H1 (cell line): ENCODE measurements around the gene TTC28. TPM values are rescaled to one million over a fixed set of nuclear protein-coding genes. Genes with fewer than 3 reads are reported as not detected.

ENCODE experiments used
- CTCF ChIA-PET: fragments of 300-600 bp; sonication (Branson Sonifier 250); formaldehyde crosslinking; loops from one replicate; lab custom pipeline; 2021; ENCODE audit not compliant: partially characterized antibody; lab: Charles Lee
- POLR2A ChIA-PET: fragments of 300-600 bp; sonication (Branson Sonifier 250); formaldehyde crosslinking; loops from one replicate; lab custom pipeline; 2021; ENCODE audit warnings: inconsistent platforms; ENCODE audit not compliant: partially characterized antibody; lab: Charles Lee
- DNase-seq, 2 experiments: peaks; one replicate each; pipeline versions ENCODE4 v3.0.0 to v3.0.0-alpha.2; 2010 to 2022; ENCODE audit warnings: low spot score in 2 of 2, low read depth in 1 of 2, mixed read lengths in 1 of 2
- FAIRE-seq: peaks from 2 replicates; lab custom pipeline; 2011; peaks lifted over from hg19 to GRCh38; lab: Jason Lieb, UNC
- H2AFZ ChIP-seq: 2 replicates; pipeline ENCODE4 v1.8.1; 2012; ENCODE audit warnings: low read length, inconsistent platforms
- H2AK5ac ChIP-seq: 2 replicates; pipeline ENCODE4 v1.6.1; 2013; ENCODE audit warnings: low read depth, low read length
- H2BK120ac ChIP-seq: replicated peaks from 2 replicates; pipeline ENCODE3; 2013; ENCODE audit warnings: low read depth, low read length, inconsistent platforms
- H2BK12ac ChIP-seq: 2 replicates; pipeline ENCODE4 v1.6.1; 2013; ENCODE audit warnings: low read depth, low read length
- H2BK15ac ChIP-seq: 2 replicates; pipeline ENCODE4 v1.6.1; 2013; ENCODE audit warnings: low read length
- H2BK20ac ChIP-seq: 2 replicates; pipeline ENCODE4 v1.6.1; 2013; ENCODE audit warnings: low read length
- H2BK5ac ChIP-seq: 2 replicates; pipeline ENCODE4 v1.6.1; 2013; ENCODE audit warnings: low read depth, low read length
- H3K14ac ChIP-seq: 2 replicates; pipeline ENCODE4 v1.6.1; 2013; ENCODE audit warnings: inconsistent platforms; ENCODE audit not compliant: insufficient read length
- H3K18ac ChIP-seq: 2 replicates; pipeline ENCODE4 v1.6.1; 2013; ENCODE audit warnings: low read length; ENCODE audit errors: extremely low read depth
- H3K23ac ChIP-seq: 2 replicates; pipeline ENCODE4 v1.6.1; 2013; ENCODE audit warnings: inconsistent platforms; ENCODE audit not compliant: insufficient read length
- H3K23me2 ChIP-seq: 2 replicates; pipeline ENCODE4 v1.6.1; 2013; ENCODE audit warnings: low read depth, low read length
- H3K27ac ChIP-seq: 2 replicates; pipeline ENCODE4 v1.6.1; 2011; ENCODE audit warnings: low read depth, low read length, inconsistent platforms
- H3K27me3 ChIP-seq, 4 experiments: replicated peaks in 1 of 4; 1 replicate in 1 of 4; 2 replicates in 3 of 4; pipeline versions ENCODE4 v1.6.1 to v1.8.1; 2011 to 2013; ENCODE audit warnings: low read length in 3 of 4, mild to moderate bottlenecking in 3 of 4, inconsistent platforms in 2 of 4, mixed read lengths in 2 of 4, moderate library complexity in 1 of 4; ENCODE audit not compliant: control insufficient read depth in 3 of 4, insufficient read depth in 3 of 4; ENCODE audit errors: extremely low read depth in 1 of 4
- H3K36me3 ChIP-seq, 4 experiments: 2 replicates each; pipeline versions ENCODE4 v1.6.1 to v1.8.1; 2011 to 2013; ENCODE audit warnings: mild to moderate bottlenecking in 4 of 4, low read length in 3 of 4, moderate library complexity in 2 of 4, control low read depth in 1 of 4, inconsistent platforms in 1 of 4; ENCODE audit not compliant: insufficient read depth in 4 of 4, control insufficient read depth in 2 of 4
- H3K4ac ChIP-seq: replicated peaks from 2 replicates; pipeline ENCODE3; 2013; ENCODE audit warnings: low read length, low read depth, mixed read lengths, inconsistent platforms; ENCODE audit not compliant: insufficient read length
- H3K4me1 ChIP-seq, 4 experiments: replicated peaks in 1 of 4; 1 replicate in 1 of 4; 2 replicates in 3 of 4; pipeline versions ENCODE4 v1.6.1 to v1.8.1; 2011 to 2013; ENCODE audit warnings: low read length in 3 of 4, inconsistent platforms in 2 of 4, mixed read lengths in 1 of 4; ENCODE audit not compliant: insufficient read depth in 4 of 4, control insufficient read depth in 3 of 4
- H3K4me2 ChIP-seq, 2 experiments: 2 replicates each; pipeline versions ENCODE4 v1.6.1 to v1.8.1; 2011 to 2013; ENCODE audit warnings: low read depth in 2 of 2, low read length in 2 of 2, control low read depth in 1 of 2, inconsistent platforms in 1 of 2, mild to moderate bottlenecking in 1 of 2; ENCODE audit not compliant: insufficient read depth in 1 of 2
- H3K4me3 ChIP-seq, 4 experiments: fragments of 200-600, 300-600 bp in 1 of 4; sonication (generic), shearing (Covaris generic), sonication (Bioruptor Twin) in 1 of 4; 2 replicates each; pipeline versions ENCODE4 v1.5.1 to v1.8.1; 2011 to 2016; ENCODE audit warnings: low read length in 4 of 4, low read depth in 3 of 4, control low read depth in 2 of 4, inconsistent platforms in 2 of 4, mild to moderate bottlenecking in 2 of 4, mixed read lengths in 1 of 4, moderate library complexity in 1 of 4; ENCODE audit not compliant: insufficient read depth in 2 of 4; ENCODE audit errors: extremely low read depth in 1 of 4
- H3K56ac ChIP-seq: replicated peaks from 2 replicates; pipeline ENCODE3; 2013; ENCODE audit warnings: low read depth, mild to moderate bottlenecking, mixed read lengths, low read length, inconsistent platforms; ENCODE audit not compliant: insufficient read length
- H3K79me1 ChIP-seq: 2 replicates; pipeline ENCODE4 v1.6.1; 2013; ENCODE audit warnings: low read depth, low read length, control low read depth
- H3K79me2 ChIP-seq, 2 experiments: 2 replicates each; pipeline versions ENCODE4 v1.6.1 to v1.8.1; 2012 to 2013; ENCODE audit warnings: low read length in 2 of 2, mild to moderate bottlenecking in 2 of 2, inconsistent platforms in 1 of 2; ENCODE audit not compliant: insufficient read depth in 2 of 2, control insufficient read depth in 1 of 2
- H3K9ac ChIP-seq, 4 experiments: replicated peaks in 1 of 4; 1 replicate in 1 of 4; 2 replicates in 3 of 4; pipeline versions ENCODE4 v1.6.1 to v1.8.1; 2011 to 2013; ENCODE audit warnings: low read depth in 3 of 4, low read length in 3 of 4, control low read depth in 2 of 4, mild to moderate bottlenecking in 2 of 4, moderate library complexity in 2 of 4, inconsistent platforms in 1 of 4; ENCODE audit errors: extremely low read depth in 1 of 4
- H3K9me3 ChIP-seq, 2 experiments: 2 replicates each; pipeline versions ENCODE4 v1.6.1 to v1.8.1; 2012 to 2013; ENCODE audit warnings: mild to moderate bottlenecking in 2 of 2, moderate library complexity in 2 of 2, control low read depth in 1 of 2, inconsistent platforms in 1 of 2, low read depth in 1 of 2, low read length in 1 of 2, mixed read lengths in 1 of 2; ENCODE audit not compliant: insufficient read depth in 2 of 2
- H4K20me1 ChIP-seq, 2 experiments: replicated peaks in 1 of 2; 2 replicates each; pipeline versions ENCODE3 to v1.8.1; 2011 to 2013; ENCODE audit warnings: inconsistent platforms in 2 of 2, low read length in 2 of 2, mild to moderate bottlenecking in 1 of 2; ENCODE audit not compliant: insufficient read depth in 2 of 2, control insufficient read depth in 1 of 2
- H4K5ac ChIP-seq: 2 replicates; pipeline ENCODE4 v1.6.1; 2013; ENCODE audit warnings: low read length, low read depth, mixed read lengths, inconsistent platforms; ENCODE audit not compliant: insufficient read length
- H4K8ac ChIP-seq: 2 replicates; pipeline ENCODE4 v1.8.0; 2013; ENCODE audit warnings: mild to moderate bottlenecking, moderate library complexity, low read length, inconsistent platforms; ENCODE audit not compliant: insufficient read depth; ENCODE audit errors: extremely low read depth
- H4K91ac ChIP-seq: replicated peaks from 2 replicates; pipeline ENCODE3; 2013; ENCODE audit warnings: low read length, mixed read lengths, inconsistent platforms; ENCODE audit not compliant: insufficient read length
- BACH1 ChIP-seq: IDR thresholded peaks from 2 replicates; pipeline ENCODE4 v1.6.1; 2012; ENCODE audit warnings: low read length, improper control_type of control experiment
- CEBPB ChIP-seq: IDR thresholded peaks from 2 replicates; pipeline ENCODE4 v1.6.1; 2012; ENCODE audit warnings: low read depth, low read length
- EP300 ChIP-seq, 2 experiments: IDR thresholded peaks; 1 replicate in 1 of 2; 2 replicates in 1 of 2; pipeline ENCODE4 v1.6.1; 2011 to 2012; ENCODE audit warnings: low read depth in 2 of 2, low read length in 2 of 2, mild to moderate bottlenecking in 2 of 2, borderline replicate concordance in 1 of 2, inconsistent platforms in 1 of 2, moderate library complexity in 1 of 2
- EZH2 ChIP-seq: fragments of 200-600 bp; sonication (generic); IDR thresholded peaks from 2 replicates; pipeline ENCODE4 v1.7.1; 2012; ENCODE audit warnings: low read depth, mild to moderate bottlenecking, moderate library complexity, low read length, inconsistent platforms; ENCODE audit not compliant: severe bottlenecking
- JUN ChIP-seq: IDR thresholded peaks from 2 replicates; pipeline ENCODE4 v1.6.1; 2011; ENCODE audit warnings: low read depth, mild to moderate bottlenecking, improper control_type of control experiment, low read length
- KDM4A ChIP-seq: IDR thresholded peaks from one replicate; pipeline ENCODE4 v1.7.1; 2012; ENCODE audit warnings: low read depth, mild to moderate bottlenecking, moderate library complexity, low read length, inconsistent platforms; ENCODE audit not compliant: severe bottlenecking
- KDM5A ChIP-seq: fragments of 200-600 bp; IDR thresholded peaks from 2 replicates; pipeline ENCODE4 v1.7.1; 2012; ENCODE audit warnings: mild to moderate bottlenecking, low read length, inconsistent platforms, mixed read lengths
- NANOG ChIP-seq: IDR thresholded peaks from 2 replicates; pipeline ENCODE4 v1.6.1; 2011; ENCODE audit warnings: low read length, low read depth, mild to moderate bottlenecking, inconsistent platforms; ENCODE audit not compliant: insufficient read depth, poor library complexity, severe bottlenecking
- POLR2AphosphoS5 ChIP-seq: IDR thresholded peaks from 2 replicates; pipeline ENCODE4 v1.6.1; 2011; ENCODE audit warnings: low read depth, low read length
- RFX5 ChIP-seq: IDR thresholded peaks from 2 replicates; pipeline ENCODE4 v1.6.1; 2011; ENCODE audit warnings: low read depth, low read length, improper control_type of control experiment, borderline replicate concordance
- SIRT6 ChIP-seq: IDR thresholded peaks from one replicate; pipeline ENCODE4 v1.7.1; 2012; ENCODE audit warnings: low read length, inconsistent platforms
- SIX5 ChIP-seq: IDR thresholded peaks from 2 replicates; pipeline ENCODE4 v1.6.1; 2011; ENCODE audit warnings: mild to moderate bottlenecking, low read depth, low read length
- WGBS, 2 experiments: shearing (Covaris generic) in 1 of 2; methylation state at CpG; one replicate each; pipeline versions ENCODE4 v1.1.6 to v1.1.7; 2013 to 2015; ENCODE audit warnings: low lambda C conversion rate in 2 of 2, mixed read lengths in 2 of 2, inconsistent platforms in 1 of 2, low coverage in 1 of 2, missing lambda C conversion rate in 1 of 2; ENCODE audit not compliant: insufficient replicate concordance in 2 of 2, insufficient coverage in 1 of 2, insufficient read length in 1 of 2; ENCODE audit errors: extremely low coverage in 1 of 2, missing lambda C conversion rate in 1 of 2; 5-methylcytosine and 5-hydroxymethylcytosine counted together
- polyA plus RNA-seq, 7 experiments: library from polyadenylated mRNA; depleted of rRNA in 3 of 7; stranded (reverse) in 5 of 7; unstranded in 2 of 7; fragments of >200 nt in 5 of 7; fragments of 200-250 nt in 2 of 7; gene quantifications; 1 replicate in 5 of 7; 2 replicates in 1 of 7; 4 replicates in 1 of 7; pipeline versions ENCODE4 v1.2.1 to v1.2.3, GENCODE V29; 2011 to 2013; ENCODE audit warnings: missing spikeins in 2 of 7, mixed read lengths in 2 of 7
- total RNA-seq: library from RNA; stranded (reverse); fragmentation: NEBNext Ultra II Directional; extraction: Animal tissue kit (Norgen Biotek cat#: 25700); gene quantifications from 2 replicates; pipeline ENCODE4 v1.2.1, GENCODE V29; 2021

TTC28 gene
- total and polyA plus RNA-seq, 2 of the 8 experiments (the other 6 are each of a cell fraction or from before 2014, with no cell fraction given): 2.6 to 12.6 TPM

GRCh38 chr22:27930331-27931060, 749.1 kb downstream of the TTC28 start:
- Histone ChIP-seq H3K4ac (no peak overlapping the region), H3K9ac (peak overlapping the region in 2 of 4 experiments; percentile 5 to 13; a peak in 2 of 7 replicates), H3K79me1 (no peaks in the 10 kb centered on the region), H3K9me3 (no peaks in the 10 kb centered on the region; a peak in 1 of 4 replicates), H3K56ac (no peak overlapping the region), H4K5ac (no peak overlapping the region), H2AFZ (no peak overlapping the region), H2BK20ac (no peak overlapping the region), H4K20me1 (no peaks in the 10 kb centered on the region), H3K27me3 (no peaks in the 10 kb centered on the region), H3K36me3 (no peaks in the 10 kb centered on the region), H3K23ac (no peak overlapping the region), H2BK12ac (no peak overlapping the region), H3K27ac (peak overlapping the region; percentile 40; the same call in 1 of the 2 replicates), H3K14ac (no peak overlapping the region), H4K8ac (no peak overlapping the region), H2BK5ac (peak overlapping the region; percentile 47; the same call in 1 of the 2 replicates), H3K23me2 (no peaks in the 10 kb centered on the region; the same call in 1 of the 2 replicates), H2AK5ac (peak overlapping the region; percentile 32; the same call in 1 of the 2 replicates), H3K4me3 (no peak overlapping the region), H3K79me2 (peaks cover 0 to 4% of the 10 kb centered on the region in 2 experiments; a peak in 1 of 4 replicates), H4K91ac (no peak overlapping the region), H2BK15ac (no peak overlapping the region), H3K4me2 (peak overlapping the region in 1 of 2 experiments; percentile 39; a peak in 1 of 4 replicates), H2BK120ac (no peak overlapping the region), H3K18ac (no peak overlapping the region), H3K4me1 (peaks cover 0 to 6% (median 3%) of the 10 kb centered on the region in 4 experiments; a peak in 4 of 7 replicates)
- 75% methylated on average over 3 of the region's 3 CpGs; no CpG with 5 or more reads in 1 of the 2 experiments for WGBS, 2 experiments
- CTCF ChIA-PET: interaction anchor here (0.7 to 2.8 kb wide), 4 partner anchors 14 to 1467 kb away, joined by 3 to 9 read pairs (median 4); no protein-coding TSS in a partner anchor
- FAIRE-seq: peak; percentile 78
- POLR2A ChIA-PET: interaction anchor here (3.0 kb wide), 1 partner anchor 11 kb away, joined by 14 read pairs; the partner anchor contains the start of gene PITPNB
- no peak for DNase-seq
- no peak for TF ChIP-seq EP300 (IDR thresholded peaks at IDR 0.05; ENCODE audit: borderline replicate concordance in 1 of 2, low read depth in 2 of 2, low read length in 2 of 2)
- no peak for TF ChIP-seq RFX5
- TF ChIP-seq EZH2: no peak
- TF ChIP-seq NANOG: no peak
- TF ChIP-seq JUN: no peak
- TF ChIP-seq CEBPB: no peak
- no peak for TF ChIP-seq SIRT6
- TF ChIP-seq KDM5A: no peak
- TF ChIP-seq BACH1: no peak
- TF ChIP-seq SIX5: no peak
- TF ChIP-seq KDM4A: no peak
- TF ChIP-seq POLR2AphosphoS5: no peak
